HFF-Myc (cell line): Measurements from ENCODE around the gene GSK3B.

Source experiments
- DNase-seq: peaks from one replicate; pipeline ENCODE4 v3.0.0-alpha.2; 2011; ENCODE audit warnings: low read depth; ENCODE audit errors: extremely low read depth
- H3K4me3 ChIP-seq: replicated peaks from 2 replicates; pipeline ENCODE4 v1.5.1; 2011; ENCODE audit warnings: low read depth, mild to moderate bottlenecking, control low read depth, low read length
- CTCF ChIP-seq: IDR thresholded peaks from 2 replicates; pipeline ENCODE4 v1.5.1; 2012; ENCODE audit warnings: mild to moderate bottlenecking, low read depth, low read length, control low read depth; ENCODE audit errors: missing control alignments

GSK3B gene

GRCh38 chr3:120072867-120073525, 21.3 kb downstream of the GSK3B start:
- no peak for TF ChIP-seq CTCF
- DNase-seq: no peak

DNA sequence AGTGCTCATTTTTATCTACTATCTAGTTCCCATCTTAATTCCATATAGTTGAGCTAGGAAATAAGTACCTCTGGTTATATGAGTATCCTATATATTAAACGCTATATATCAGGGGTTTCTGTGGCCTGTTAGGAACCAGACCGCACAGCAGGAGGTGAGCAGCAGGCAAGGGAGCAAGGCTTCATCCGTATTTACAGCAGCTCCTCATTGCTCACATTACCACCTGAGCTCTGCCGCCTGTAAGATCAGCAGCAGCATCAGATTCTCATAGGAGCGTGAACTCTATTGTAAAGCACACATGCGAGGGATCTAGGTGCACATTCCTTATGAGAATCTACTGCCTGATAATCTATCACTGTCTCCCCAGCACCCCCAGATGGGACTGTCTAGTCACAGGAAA, 23.0 kb downstream of the GSK3B start:
- no peak for DNase-seq
- no peak overlapping the region for H3K4me3 ChIP-seq
- no peak for TF ChIP-seq CTCF

More at GRCh38 chr3:120072867-120073525, 21.3 kb downstream of the GSK3B start:
- H3K4me3 ChIP-seq: no peak overlapping the region

- H3K4me3 ChIP-seq: no peak overlapping the region
- no peak for DNase-seq
- no peak for TF ChIP-seq CTCF
Observed at GRCh38 chr3:120070263-120070981, 23.8 kb downstream of the GSK3B start.

GRCh38 chr3:120067083-120067482, 27.2 kb downstream of the GSK3B start:
- DNase-seq: no peak
- no peak for TF ChIP-seq CTCF
- H3K4me3 ChIP-seq: no peak overlapping the region

DNA sequence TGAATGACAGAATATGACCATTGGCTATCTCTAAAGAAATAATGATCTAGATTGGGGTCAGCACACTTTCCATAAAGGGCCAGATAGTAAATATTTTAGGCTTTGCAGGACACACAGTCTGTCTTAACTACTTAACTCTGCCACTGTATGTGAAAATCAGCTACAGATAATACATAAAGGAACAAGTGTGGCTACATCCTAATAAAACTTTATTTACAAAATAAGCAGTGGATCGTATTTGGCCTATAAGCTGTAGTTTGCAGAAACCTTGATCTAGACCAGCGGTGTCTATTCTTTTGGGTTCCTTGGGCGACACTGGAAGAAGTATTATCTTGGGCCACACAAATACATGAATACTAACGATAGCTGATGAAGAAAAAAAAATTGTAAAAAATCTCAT, 27.6 kb downstream of the GSK3B start:
- no peak for TF ChIP-seq CTCF
- DNase-seq: no peak
- H3K4me3 ChIP-seq: no peak overlapping the region

DNA sequence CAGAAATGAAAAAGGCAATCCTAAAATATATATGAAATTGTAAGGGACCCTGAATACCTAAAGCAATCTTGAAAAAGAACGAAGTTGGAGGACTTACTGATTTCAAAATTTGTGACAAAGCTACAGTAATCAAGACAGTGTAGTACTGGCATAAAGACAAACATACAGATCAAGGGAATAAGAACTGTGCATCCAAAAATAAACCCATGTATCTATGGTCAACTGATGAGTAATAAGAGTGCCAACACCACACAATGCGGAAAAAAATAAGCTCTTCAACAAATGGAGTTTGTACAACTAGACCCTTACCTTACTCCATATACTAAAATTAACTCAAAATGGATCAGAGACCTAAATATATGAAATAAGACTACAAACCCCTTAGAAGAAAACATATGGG, 29.6 kb downstream of the GSK3B start:
- H3K4me3 ChIP-seq: no peak overlapping the region
- TF ChIP-seq CTCF: no peak
- DNase-seq: no peak
